ENCODE measurements around the gene SPATA31C1.

The SPATA31C1 gene

DNA sequence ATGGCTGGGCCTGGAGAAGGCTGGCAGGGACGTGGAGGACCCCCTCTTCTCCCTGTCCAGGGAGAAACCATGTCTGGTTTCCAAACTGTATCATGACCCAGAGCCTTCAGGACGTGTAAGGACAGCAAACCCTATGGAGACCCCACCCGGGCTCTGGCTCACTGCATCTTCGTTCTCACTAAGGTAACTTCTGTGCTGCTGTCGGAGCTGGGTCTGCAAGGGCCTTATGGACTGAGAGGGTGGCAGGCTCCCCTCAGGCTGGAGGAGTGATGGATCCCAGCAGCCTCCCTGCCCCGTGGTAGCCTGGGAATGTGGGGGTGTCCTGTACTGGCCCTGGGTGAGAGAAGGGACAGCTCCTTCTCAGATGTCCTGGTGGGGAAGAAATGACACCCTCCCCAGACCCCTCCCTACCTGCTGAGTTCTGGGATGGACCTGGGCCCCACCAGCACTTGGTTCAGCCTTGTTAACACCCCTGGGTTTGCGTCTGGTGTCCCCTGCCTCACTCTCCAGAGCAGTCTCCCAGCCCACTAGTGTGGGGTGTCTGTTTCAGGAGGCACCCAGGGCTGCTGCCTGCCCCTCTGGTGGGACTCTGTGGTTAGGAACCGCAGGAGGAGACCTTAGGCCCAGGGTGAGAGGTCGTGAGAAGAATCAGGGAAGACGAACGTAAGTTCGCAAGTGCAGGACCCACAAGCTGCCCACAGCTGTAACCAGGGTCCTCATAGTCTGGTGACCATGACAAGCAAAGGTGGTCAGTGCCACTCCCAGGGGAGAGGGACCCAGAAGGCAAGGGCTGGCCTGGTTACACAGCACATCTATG, 28.5 kb upstream of the SPATA31C1 start:
- ATAC-seq: no peak

DNA sequence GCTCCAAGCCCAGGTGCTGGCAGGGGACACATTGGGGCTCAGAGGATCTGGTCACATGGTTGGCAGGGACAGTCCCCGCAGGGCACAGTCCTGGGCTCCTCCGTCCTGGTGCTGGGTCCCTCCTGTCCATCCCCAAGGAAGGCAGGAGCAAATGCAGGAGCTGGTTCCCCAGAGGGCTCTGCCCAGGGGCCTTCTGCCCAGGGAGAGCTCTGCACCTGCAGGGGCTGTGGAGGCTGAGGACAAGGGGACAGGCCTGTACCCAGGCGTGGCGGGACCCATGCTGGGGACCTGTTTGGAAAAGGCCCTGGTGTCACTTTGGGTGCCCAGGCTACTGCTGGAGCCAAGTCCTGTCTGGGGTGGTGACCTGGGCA, 27.9 kb upstream of the SPATA31C1 start:
- TF ChIP-seq ZNF8 (CRISPR knock-in tag; IDR thresholded peaks at IDR 0.05) (no peak), ZC3H10 (CRISPR knock-in tag; IDR thresholded peaks at IDR 0.05) (no peak), GLIS3 (CRISPR knock-in tag; IDR thresholded peaks at IDR 0.05) (no peak), PPARA (CRISPR knock-in tag; IDR thresholded peaks at IDR 0.05; ENCODE audit: borderline replicate concordance) (no peak), ZFP30 (CRISPR knock-in tag; IDR thresholded peaks at IDR 0.05) (no peak), CSDC2 (CRISPR knock-in tag; IDR thresholded peaks at IDR 0.05) (no peak), ESRRG (CRISPR knock-in tag; IDR thresholded peaks at IDR 0.05) (no peak), ZNF565 (CRISPR knock-in tag; conservative IDR thresholded peaks at IDR 0.05; ENCODE audit: low read depth) (no peak), ARNTL (CRISPR knock-in tag; IDR thresholded peaks at IDR 0.05; ENCODE audit: borderline replicate concordance, low read depth) (no peak), TOX (CRISPR knock-in tag; IDR thresholded peaks at IDR 0.05; ENCODE audit: borderline replicate concordance) (no peak)
- TF ChIP-seq, protein P1, sequence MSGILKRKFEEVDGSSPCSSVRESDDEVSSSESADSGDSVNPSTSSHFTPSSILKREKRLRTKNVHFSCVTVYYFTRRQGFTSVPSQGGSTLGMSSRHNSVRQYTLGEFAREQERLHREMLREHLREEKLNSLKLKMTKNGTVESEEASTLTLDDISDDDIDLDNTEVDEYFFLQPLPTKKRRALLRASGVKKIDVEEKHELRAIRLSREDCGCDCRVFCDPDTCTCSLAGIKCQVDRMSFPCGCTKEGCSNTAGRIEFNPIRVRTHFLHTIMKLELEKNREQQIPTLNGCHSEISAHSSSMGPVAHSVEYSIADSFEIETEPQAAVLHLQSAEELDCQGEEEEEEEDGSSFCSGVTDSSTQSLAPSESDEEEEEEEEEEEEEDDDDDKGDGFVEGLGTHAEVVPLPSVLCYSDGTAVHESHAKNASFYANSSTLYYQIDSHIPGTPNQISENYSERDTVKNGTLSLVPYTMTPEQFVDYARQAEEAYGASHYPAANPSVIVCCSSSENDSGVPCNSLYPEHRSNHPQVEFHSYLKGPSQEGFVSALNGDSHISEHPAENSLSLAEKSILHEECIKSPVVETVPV (CRISPR knock-in tag; IDR thresholded peaks at IDR 0.05): no peak
- TF ChIP-seq, protein P2, sequence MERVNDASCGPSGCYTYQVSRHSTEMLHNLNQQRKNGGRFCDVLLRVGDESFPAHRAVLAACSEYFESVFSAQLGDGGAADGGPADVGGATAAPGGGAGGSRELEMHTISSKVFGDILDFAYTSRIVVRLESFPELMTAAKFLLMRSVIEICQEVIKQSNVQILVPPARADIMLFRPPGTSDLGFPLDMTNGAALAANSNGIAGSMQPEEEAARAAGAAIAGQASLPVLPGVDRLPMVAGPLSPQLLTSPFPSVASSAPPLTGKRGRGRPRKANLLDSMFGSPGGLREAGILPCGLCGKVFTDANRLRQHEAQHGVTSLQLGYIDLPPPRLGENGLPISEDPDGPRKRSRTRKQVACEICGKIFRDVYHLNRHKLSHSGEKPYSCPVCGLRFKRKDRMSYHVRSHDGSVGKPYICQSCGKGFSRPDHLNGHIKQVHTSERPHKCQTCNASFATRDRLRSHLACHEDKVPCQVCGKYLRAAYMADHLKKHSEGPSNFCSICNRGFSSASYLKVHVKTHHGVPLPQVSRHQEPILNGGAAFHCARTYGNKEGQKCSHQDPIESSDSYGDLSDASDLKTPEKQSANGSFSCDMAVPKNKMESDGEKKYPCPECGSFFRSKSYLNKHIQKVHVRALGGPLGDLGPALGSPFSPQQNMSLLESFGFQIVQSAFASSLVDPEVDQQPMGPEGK (CRISPR knock-in tag; IDR thresholded peaks at IDR 0.05; ENCODE audit: borderline replicate concordance): no peak
- TF ChIP-seq, protein P3, sequence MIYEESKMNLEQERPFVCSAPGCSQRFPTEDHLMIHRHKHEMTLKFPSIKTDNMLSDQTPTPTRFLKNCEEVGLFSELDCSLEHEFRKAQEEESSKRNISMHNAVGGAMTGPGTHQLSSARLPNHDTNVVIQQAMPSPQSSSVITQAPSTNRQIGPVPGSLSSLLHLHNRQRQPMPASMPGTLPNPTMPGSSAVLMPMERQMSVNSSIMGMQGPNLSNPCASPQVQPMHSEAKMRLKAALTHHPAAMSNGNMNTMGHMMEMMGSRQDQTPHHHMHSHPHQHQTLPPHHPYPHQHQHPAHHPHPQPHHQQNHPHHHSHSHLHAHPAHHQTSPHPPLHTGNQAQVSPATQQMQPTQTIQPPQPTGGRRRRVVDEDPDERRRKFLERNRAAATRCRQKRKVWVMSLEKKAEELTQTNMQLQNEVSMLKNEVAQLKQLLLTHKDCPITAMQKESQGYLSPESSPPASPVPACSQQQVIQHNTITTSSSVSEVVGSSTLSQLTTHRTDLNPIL (CRISPR knock-in tag; IDR thresholded peaks at IDR 0.05; ENCODE audit: low read depth): no peak
- ATAC-seq: no peak

More for the DNA sequence above, 28.5 kb upstream of the SPATA31C1 start:
- TF ChIP-seq TCF4 (CRISPR knock-in tag; IDR thresholded peaks at IDR 0.05; ENCODE audit: borderline replicate concordance) (no peak), ZNF565 (CRISPR knock-in tag; conservative IDR thresholded peaks at IDR 0.05; ENCODE audit: low read depth) (no peak), ZNF8 (CRISPR knock-in tag; IDR thresholded peaks at IDR 0.05) (no peak), BACH2 (CRISPR knock-in tag; IDR thresholded peaks at IDR 0.05; ENCODE audit: borderline replicate concordance) (no peak), ESRRG (CRISPR knock-in tag; IDR thresholded peaks at IDR 0.05) (no peak), ZC3H10 (CRISPR knock-in tag; IDR thresholded peaks at IDR 0.05) (no peak), CSDC2 (CRISPR knock-in tag; IDR thresholded peaks at IDR 0.05) (no peak), PPARA (CRISPR knock-in tag; IDR thresholded peaks at IDR 0.05; ENCODE audit: borderline replicate concordance) (no peak), ISL1 (CRISPR knock-in tag; IDR thresholded peaks at IDR 0.05) (no peak), GLIS3 (CRISPR knock-in tag; IDR thresholded peaks at IDR 0.05) (no peak), SNAI2 (CRISPR knock-in tag; IDR thresholded peaks at IDR 0.05) (no peak), OSR1 (CRISPR knock-in tag; IDR thresholded peaks at IDR 0.05) (no peak)
- TF ChIP-seq, protein P4, sequence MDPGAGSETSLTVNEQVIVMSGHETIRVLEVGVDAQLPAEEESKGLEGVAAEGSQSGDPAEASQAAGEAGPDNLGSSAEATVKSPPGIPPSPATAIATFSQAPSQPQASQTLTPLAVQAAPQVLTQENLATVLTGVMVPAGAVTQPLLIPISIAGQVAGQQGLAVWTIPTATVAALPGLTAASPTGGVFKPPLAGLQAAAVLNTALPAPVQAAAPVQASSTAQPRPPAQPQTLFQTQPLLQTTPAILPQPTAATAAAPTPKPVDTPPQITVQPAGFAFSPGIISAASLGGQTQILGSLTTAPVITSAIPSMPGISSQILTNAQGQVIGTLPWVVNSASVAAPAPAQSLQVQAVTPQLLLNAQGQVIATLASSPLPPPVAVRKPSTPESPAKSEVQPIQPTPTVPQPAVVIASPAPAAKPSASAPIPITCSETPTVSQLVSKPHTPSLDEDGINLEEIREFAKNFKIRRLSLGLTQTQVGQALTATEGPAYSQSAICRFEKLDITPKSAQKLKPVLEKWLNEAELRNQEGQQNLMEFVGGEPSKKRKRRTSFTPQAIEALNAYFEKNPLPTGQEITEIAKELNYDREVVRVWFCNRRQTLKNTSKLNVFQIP (CRISPR knock-in tag; IDR thresholded peaks at IDR 0.05; ENCODE audit: borderline replicate concordance, low read depth): no peak
- TF ChIP-seq, protein P2 (CRISPR knock-in tag; IDR thresholded peaks at IDR 0.05; ENCODE audit: borderline replicate concordance): no peak
- TF ChIP-seq, protein P5, sequence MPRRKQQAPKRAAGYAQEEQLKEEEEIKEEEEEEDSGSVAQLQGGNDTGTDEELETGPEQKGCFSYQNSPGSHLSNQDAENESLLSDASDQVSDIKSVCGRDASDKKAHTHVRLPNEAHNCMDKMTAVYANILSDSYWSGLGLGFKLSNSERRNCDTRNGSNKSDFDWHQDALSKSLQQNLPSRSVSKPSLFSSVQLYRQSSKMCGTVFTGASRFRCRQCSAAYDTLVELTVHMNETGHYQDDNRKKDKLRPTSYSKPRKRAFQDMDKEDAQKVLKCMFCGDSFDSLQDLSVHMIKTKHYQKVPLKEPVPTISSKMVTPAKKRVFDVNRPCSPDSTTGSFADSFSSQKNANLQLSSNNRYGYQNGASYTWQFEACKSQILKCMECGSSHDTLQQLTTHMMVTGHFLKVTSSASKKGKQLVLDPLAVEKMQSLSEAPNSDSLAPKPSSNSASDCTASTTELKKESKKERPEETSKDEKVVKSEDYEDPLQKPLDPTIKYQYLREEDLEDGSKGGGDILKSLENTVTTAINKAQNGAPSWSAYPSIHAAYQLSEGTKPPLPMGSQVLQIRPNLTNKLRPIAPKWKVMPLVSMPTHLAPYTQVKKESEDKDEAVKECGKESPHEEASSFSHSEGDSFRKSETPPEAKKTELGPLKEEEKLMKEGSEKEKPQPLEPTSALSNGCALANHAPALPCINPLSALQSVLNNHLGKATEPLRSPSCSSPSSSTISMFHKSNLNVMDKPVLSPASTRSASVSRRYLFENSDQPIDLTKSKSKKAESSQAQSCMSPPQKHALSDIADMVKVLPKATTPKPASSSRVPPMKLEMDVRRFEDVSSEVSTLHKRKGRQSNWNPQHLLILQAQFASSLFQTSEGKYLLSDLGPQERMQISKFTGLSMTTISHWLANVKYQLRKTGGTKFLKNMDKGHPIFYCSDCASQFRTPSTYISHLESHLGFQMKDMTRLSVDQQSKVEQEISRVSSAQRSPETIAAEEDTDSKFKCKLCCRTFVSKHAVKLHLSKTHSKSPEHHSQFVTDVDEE (CRISPR knock-in tag; IDR thresholded peaks at IDR 0.05): no peak

Data from SK-N-SH treated with all-trans-retinoic acid at 6 μM for 48 hours (cell line).